OCI-LY7 (cell line): ENCODE data around the gene SLC8A1. TPM values are rescaled to one million over a fixed set of nuclear protein-coding genes. Genes with fewer than 3 reads are reported as not detected.
A peak's percentile ranks its signal among the peaks of the same experiment; 100 is the strongest.

Experiments used
- BruUV-seq: library from RNA; stranded (reverse); fragments of 400-500 nt; replicated peaks from 2 replicates; lab custom pipeline; 2021; lab: Mats Ljungman, UMichigan
- CTCF ChIA-PET: fragments of 300-600 bp; sonication (Branson Sonifier 250); formaldehyde crosslinking; loops from one replicate; lab custom pipeline; 2022; ENCODE audit warnings: antibody characterized with exemption; ENCODE audit not compliant: unreplicated experiment; lab: Charles Lee
- POLR2A ChIA-PET: fragments of 300-600 bp; sonication (Branson Sonifier 250); formaldehyde crosslinking; loops from one replicate; lab custom pipeline; 2022; ENCODE audit warnings: antibody characterized with exemption; lab: Charles Lee
- DNase-seq: peaks from one replicate; pipeline ENCODE4 v3.0.0-alpha.2; 2015; ENCODE audit warnings: low spot score
- H2AFZ ChIP-seq: fragments of 200-600 bp; sonication (generic), shearing (Covaris generic); 2 replicates; pipeline ENCODE4 v1.6.1; 2014; ENCODE audit warnings: mild to moderate bottlenecking, antibody characterized with exemption, low read length, moderate library complexity
- H3K27ac ChIP-seq: fragments of 200-600 bp; sonication (generic); 2 replicates; pipeline ENCODE4 v1.5.1; 2014; ENCODE audit warnings: mixed run types, low read depth, mild to moderate bottlenecking, moderate library complexity, low read length, inconsistent platforms; ENCODE audit not compliant: poor library complexity, severe bottlenecking
- H3K36me3 ChIP-seq: fragments of 200-600 bp; sonication (generic); 2 replicates; pipeline ENCODE4 v1.6.1; 2014; ENCODE audit warnings: mild to moderate bottlenecking, antibody characterized with exemption, low read length, moderate library complexity, mixed read lengths; ENCODE audit not compliant: insufficient read depth
- H3K4me1 ChIP-seq: fragments of 200-600 bp; sonication (generic); 2 replicates; pipeline ENCODE4 v1.5.1; 2014; ENCODE audit warnings: mild to moderate bottlenecking, low read length; ENCODE audit not compliant: insufficient read depth, poor library complexity, severe bottlenecking
- H3K4me2 ChIP-seq: fragments of 200-600 bp; sonication (generic); 2 replicates; pipeline ENCODE4 v1.6.1; 2014; ENCODE audit warnings: mild to moderate bottlenecking, low read length
- H3K4me3 ChIP-seq: fragments of 200-600 bp; sonication (generic); 2 replicates; pipeline ENCODE4 v1.5.1; 2014; ENCODE audit warnings: mild to moderate bottlenecking, low read depth, low read length; ENCODE audit not compliant: poor library complexity, severe bottlenecking
- H3K79me2 ChIP-seq: fragments of 200-600 bp; sonication (generic); 2 replicates; pipeline ENCODE4 v1.6.1; 2016; ENCODE audit warnings: low read depth, mild to moderate bottlenecking, low read length, moderate library complexity, mixed read lengths; ENCODE audit not compliant: insufficient read depth
- H3K9me2 ChIP-seq: fragments of 200-600 bp; sonication (generic); 2 replicates; pipeline ENCODE4 v1.6.1; 2016; ENCODE audit warnings: mild to moderate bottlenecking, low read length, mixed read lengths; ENCODE audit not compliant: insufficient read depth
- H3K9me3 ChIP-seq: fragments of 200-600 bp; sonication (generic); 2 replicates; pipeline ENCODE4 v1.6.1; 2014; ENCODE audit warnings: mild to moderate bottlenecking, mixed run types, low read length, mixed read lengths
- H4K20me1 ChIP-seq: fragments of 200-600 bp; sonication (generic); 2 replicates; pipeline ENCODE4 v1.6.1; 2014; ENCODE audit warnings: mild to moderate bottlenecking, antibody characterized with exemption, low read length, moderate library complexity, mixed read lengths; ENCODE audit not compliant: insufficient read depth
- EZH2phosphoT487 ChIP-seq: fragments of 200-600 bp; sonication (generic); IDR thresholded peaks from 2 replicates; pipeline ENCODE4 v1.6.1; 2018; ENCODE audit warnings: low read depth, borderline replicate concordance, mild to moderate bottlenecking, mixed run types, antibody characterized with exemption, low read length, moderate library complexity, mixed read lengths
- intact Hi-C: fragments of 100-400 bp; cut with micrococcal nuclease; formaldehyde crosslinking; loops from one replicate; pipeline ENCODE4 v1.10.0; 2022; ENCODE audit not compliant: unreplicated experiment
- total RNA-seq, 2 experiments: library from RNA; depleted of rRNA in 1 of 2; stranded (reverse); fragments of >200 nt in 1 of 2; shearing (Covaris generic) in 1 of 2; gene quantifications; 2 replicates each; pipeline ENCODE4 v1.2.3, GENCODE V29; 2014 to 2022
- TF ChIP-seq, protein P1 (sequence below): fragments of 200-600 bp; sonication (generic); conservative IDR thresholded peaks from 2 replicates; pipeline ENCODE4 v1.5.1; 2014; ENCODE audit warnings: mild to moderate bottlenecking, antibody characterized with exemption, low read length, moderate library complexity, mixed read lengths

The SLC8A1 gene
- total RNA-seq, 2 experiments from 2014 or later = 3.6 to 7.3 TPM

DNA sequence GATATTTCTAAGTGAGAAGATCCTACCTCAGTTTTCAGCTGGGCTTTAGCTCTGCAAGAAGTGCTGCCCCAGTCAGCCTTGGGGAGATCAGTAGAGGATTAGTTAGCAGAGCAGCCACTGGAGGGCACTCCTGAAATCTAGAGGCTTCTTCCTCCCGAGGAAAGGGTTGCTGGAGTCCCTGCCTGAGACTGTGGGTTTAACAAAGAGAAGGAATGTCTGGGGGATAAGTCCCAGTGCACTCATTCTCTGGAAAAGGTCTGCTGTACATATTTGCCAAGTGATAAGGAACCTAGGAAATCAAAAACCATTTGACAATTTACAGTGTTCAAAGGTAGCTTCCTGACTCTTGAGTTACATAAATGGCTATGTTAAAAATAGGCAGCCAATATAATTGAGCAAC is 207.2 kb downstream of the SLC8A1 start:
- intact Hi-C loops = loop anchor here (1.0 to 5.0 kb wide), 6 partner anchors 38 to 331 kb away; no protein-coding TSS in a partner anchor
- BruUV-seq = no TSS peak
- DNase-seq = peak; percentile 75
- Histone ChIP-seq H3K9me3 (no peaks in the 10 kb centered on the region), H2AFZ (peak overlapping the region; percentile 38; the same call in 1 of the 2 replicates), H3K4me2 (no peak overlapping the region), H3K36me3 (no peaks in the 10 kb centered on the region), H3K79me2 (no peaks in the 10 kb centered on the region), H4K20me1 (no peaks in the 10 kb centered on the region), H3K4me1 (peaks cover 30% of the 10 kb centered on the region), H3K4me3 (no peak overlapping the region), H3K27ac (no peak overlapping the region), H3K9me2 (no peaks in the 10 kb centered on the region)
- POLR2A ChIA-PET = interaction anchor here (0.6 to 2.1 kb wide), 9 partner anchors 10 to 154 kb away, joined by 3 to 8 read pairs (median 5); no protein-coding TSS in a partner anchor
- CTCF ChIA-PET = no interaction called here
- no peak for TF ChIP-seq EZH2phosphoT487
- TF ChIP-seq, protein P1, sequence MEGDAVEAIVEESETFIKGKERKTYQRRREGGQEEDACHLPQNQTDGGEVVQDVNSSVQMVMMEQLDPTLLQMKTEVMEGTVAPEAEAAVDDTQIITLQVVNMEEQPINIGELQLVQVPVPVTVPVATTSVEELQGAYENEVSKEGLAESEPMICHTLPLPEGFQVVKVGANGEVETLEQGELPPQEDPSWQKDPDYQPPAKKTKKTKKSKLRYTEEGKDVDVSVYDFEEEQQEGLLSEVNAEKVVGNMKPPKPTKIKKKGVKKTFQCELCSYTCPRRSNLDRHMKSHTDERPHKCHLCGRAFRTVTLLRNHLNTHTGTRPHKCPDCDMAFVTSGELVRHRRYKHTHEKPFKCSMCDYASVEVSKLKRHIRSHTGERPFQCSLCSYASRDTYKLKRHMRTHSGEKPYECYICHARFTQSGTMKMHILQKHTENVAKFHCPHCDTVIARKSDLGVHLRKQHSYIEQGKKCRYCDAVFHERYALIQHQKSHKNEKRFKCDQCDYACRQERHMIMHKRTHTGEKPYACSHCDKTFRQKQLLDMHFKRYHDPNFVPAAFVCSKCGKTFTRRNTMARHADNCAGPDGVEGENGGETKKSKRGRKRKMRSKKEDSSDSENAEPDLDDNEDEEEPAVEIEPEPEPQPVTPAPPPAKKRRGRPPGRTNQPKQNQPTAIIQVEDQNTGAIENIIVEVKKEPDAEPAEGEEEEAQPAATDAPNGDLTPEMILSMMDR = peak; percentile 88

DNA sequence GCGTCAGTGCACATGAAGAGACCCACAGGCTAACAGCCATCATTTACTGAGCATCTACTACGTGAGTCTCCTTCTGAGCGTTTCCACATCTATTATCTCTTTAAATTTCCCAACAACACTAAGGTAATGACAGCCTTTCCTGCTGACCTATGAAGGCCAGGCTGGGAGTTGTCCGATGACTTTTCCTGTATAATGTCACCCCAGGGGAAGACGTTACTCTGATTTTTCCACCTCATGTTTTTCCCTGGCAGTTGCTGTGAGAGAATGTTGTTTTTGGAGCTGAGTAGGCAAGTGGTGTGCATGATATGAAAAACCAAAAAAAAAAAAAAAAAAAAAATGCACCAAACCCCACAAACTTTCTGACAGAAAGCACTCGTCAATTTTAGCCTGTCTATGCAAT is 207.6 kb downstream of the SLC8A1 start:
- TF ChIP-seq EZH2phosphoT487 = no peak
- TF ChIP-seq, protein P1 = no peak
- Histone ChIP-seq H3K4me2 (no peak overlapping the region), H3K4me1 (peaks cover 30% of the 10 kb centered on the region), H3K9me3 (no peaks in the 10 kb centered on the region), H3K27ac (no peak overlapping the region), H2AFZ (peak overlapping the region; percentile 38; the same call in 1 of the 2 replicates), H3K79me2 (no peaks in the 10 kb centered on the region), H3K36me3 (no peaks in the 10 kb centered on the region), H3K4me3 (no peak overlapping the region), H3K9me2 (no peaks in the 10 kb centered on the region), H4K20me1 (no peaks in the 10 kb centered on the region)
- ChIA-PET POLR2A (interaction anchor here (0.6 to 2.1 kb wide), 12 partner anchors 10 to 534 kb away, joined by 3 to 8 read pairs (median 4); no protein-coding TSS in a partner anchor), CTCF (no interaction called here)
- no TSS peak for BruUV-seq
- DNase-seq = no peak
- intact Hi-C loops = loop anchor here (1.0 to 5.0 kb wide), 6 partner anchors 39 to 331 kb away; no protein-coding TSS in a partner anchor

DNA sequence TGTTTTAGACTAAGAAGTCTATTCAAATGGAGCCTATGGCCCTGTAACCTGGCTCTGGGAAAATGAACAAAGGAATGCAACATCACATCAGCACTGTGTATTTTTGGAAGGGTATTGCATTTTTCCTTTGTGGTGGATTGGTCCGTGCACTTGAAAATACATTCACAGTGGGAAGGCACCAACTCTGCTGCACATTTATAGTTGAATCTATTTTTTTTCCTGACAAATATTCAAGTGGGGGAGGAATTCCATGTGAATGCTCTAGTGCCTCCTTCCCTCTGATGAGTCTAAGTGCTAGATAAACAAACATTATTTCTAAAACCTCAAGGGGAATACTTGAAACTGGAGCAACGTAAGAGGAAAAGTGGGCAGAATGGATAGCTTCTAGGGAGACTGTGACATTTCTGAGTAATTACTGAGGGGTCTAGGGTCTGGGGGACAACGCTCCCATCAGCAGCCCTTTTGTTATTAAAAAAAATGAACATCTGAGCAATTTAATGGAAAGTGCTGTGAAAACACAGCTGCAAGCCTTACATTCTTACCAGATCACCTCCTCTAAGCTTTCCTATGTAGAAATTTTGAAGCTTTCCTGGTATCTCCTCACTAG is 208.2 kb downstream of the SLC8A1 start:
- DNase-seq = no peak
- POLR2A ChIA-PET = interaction anchor here (0.6 to 2.0 kb wide), 5 partner anchors 15 to 533 kb away, joined by 3 to 8 read pairs (median 3); no protein-coding TSS in a partner anchor
- intact Hi-C loops = loop anchor here (1.0 to 5.0 kb wide), 6 partner anchors 39 to 330 kb away; no protein-coding TSS in a partner anchor
- no peak overlapping the region for H3K4me2 ChIP-seq
- H3K4me1 ChIP-seq = peaks cover 30% of the 10 kb centered on the region
- no peaks in the 10 kb centered on the region for H3K9me2 ChIP-seq
- no peaks in the 10 kb centered on the region for H3K9me3 ChIP-seq
- H3K27ac ChIP-seq = no peak overlapping the region
- no peak overlapping the region for H2AFZ ChIP-seq
- no peaks in the 10 kb centered on the region for H3K36me3 ChIP-seq
- no peaks in the 10 kb centered on the region for H3K79me2 ChIP-seq
- CTCF ChIA-PET = no interaction called here
- no peak overlapping the region for H3K4me3 ChIP-seq
- no peaks in the 10 kb centered on the region for H4K20me1 ChIP-seq
- no TSS peak for BruUV-seq
- TF ChIP-seq, protein P1 = no peak
- TF ChIP-seq EZH2phosphoT487 = no peak
